IMR-90 (cell line): ENCODE measurements around the gene CAPN8.

Experiments
- BHLHE40 ChIP-seq: fragments of 150-350 bp; IDR thresholded peaks from 2 replicates; pipeline ENCODE4 v1.6.1; 2016; ENCODE audit warnings: mild to moderate bottlenecking, low read depth, low read length
- CEBPB ChIP-seq: IDR thresholded peaks from 2 replicates; pipeline ENCODE4 v1.6.1; 2012; ENCODE audit warnings: low read depth, low read length, improper control_type of control experiment
- CHD1 ChIP-seq: IDR thresholded peaks from 2 replicates; pipeline ENCODE4 v1.6.1; 2012; ENCODE audit warnings: low read depth, low read length, improper control_type of control experiment
- CTCF ChIP-seq: conservative IDR thresholded peaks from 2 replicates; pipeline ENCODE4 v1.5.1; 2012; ENCODE audit warnings: mild to moderate bottlenecking, low read depth, low read length, improper control_type of control experiment
- ELK1 ChIP-seq: fragments of 150-350 bp; IDR thresholded peaks from 2 replicates; pipeline ENCODE4 v1.6.1; 2016; ENCODE audit warnings: low read depth, mild to moderate bottlenecking, low read length, moderate library complexity, borderline replicate concordance
- FOS ChIP-seq: fragments of 150-350 bp; IDR thresholded peaks from 2 replicates; pipeline ENCODE4 v1.6.1; 2016; ENCODE audit warnings: low read depth, low read length
- MXI1 ChIP-seq: IDR thresholded peaks from 2 replicates; pipeline ENCODE4 v1.6.1; 2012; ENCODE audit warnings: low read depth, mild to moderate bottlenecking, low read length, moderate library complexity, borderline replicate concordance
- NFE2L2 ChIP-seq: fragments of 150-350 bp; IDR thresholded peaks from 2 replicates; pipeline ENCODE4 v1.6.1; 2016; ENCODE audit warnings: low read depth, mild to moderate bottlenecking, low read length
- POLR2A ChIP-seq: IDR thresholded peaks from 2 replicates; pipeline ENCODE4 v1.6.1; 2012; ENCODE audit warnings: mild to moderate bottlenecking, low read depth, low read length
- RAD21 ChIP-seq: IDR thresholded peaks from 2 replicates; pipeline ENCODE4 v1.6.1; 2012; ENCODE audit warnings: low read length, improper control_type of control experiment
- RCOR1 ChIP-seq: IDR thresholded peaks from 2 replicates; pipeline ENCODE4 v1.6.1; 2012; ENCODE audit warnings: mild to moderate bottlenecking, low read length, improper control_type of control experiment; ENCODE audit not compliant: insufficient replicate concordance
- RFX5 ChIP-seq: IDR thresholded peaks from 2 replicates; pipeline ENCODE4 v1.8.0; 2012; ENCODE audit warnings: low read depth, mild to moderate bottlenecking, low read length, moderate library complexity
- SMC3 ChIP-seq: fragments of 150-350 bp; IDR thresholded peaks from 2 replicates; pipeline ENCODE4 v1.6.1; 2016; ENCODE audit warnings: low read depth, mild to moderate bottlenecking, antibody characterized with exemption, low read length, moderate library complexity
- USF2 ChIP-seq: fragments of 150-350 bp; IDR thresholded peaks from 2 replicates; pipeline ENCODE4 v1.6.1; 2017; ENCODE audit warnings: mild to moderate bottlenecking, antibody characterized with exemption, low read length, low read depth

- TF ChIP-seq RCOR1 (no peak), CTCF (no peak), RAD21 (no peak), USF2 (no peak), CHD1 (no peak), MXI1 (no peak), NFE2L2 (no peak), POLR2A (no peak), RFX5 (no peak), BHLHE40 (no peak), CEBPB (no peak), ELK1 (no peak), SMC3 (no peak), FOS (no peak)
Observed at GRCh38 chr1:223538981-223539380, 126.5 kb downstream of the CAPN8 start.
